ENCODE results near the gene CHCHD6.

Gene CHCHD6

DNA sequence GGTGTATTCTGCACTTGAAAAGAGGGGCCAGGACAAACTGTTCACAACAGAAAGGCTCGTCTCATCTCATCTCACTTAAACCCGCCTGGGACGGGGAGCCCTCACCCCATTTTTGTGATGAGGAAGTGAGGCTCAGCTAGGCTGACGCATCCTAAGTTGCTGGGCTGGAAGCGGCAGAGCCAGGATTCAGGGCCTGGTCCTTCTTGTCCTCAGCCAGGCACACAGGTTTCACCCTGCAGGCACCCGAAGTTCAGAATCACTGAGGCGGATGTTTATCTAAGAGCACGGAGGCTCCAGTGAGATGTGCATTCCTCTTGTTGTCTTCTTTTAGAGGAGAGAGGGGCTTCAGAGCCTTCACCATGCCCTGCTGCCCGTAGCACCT, 227.8 kb downstream of the CHCHD6 start:
- no peak overlapping the region for H3K27ac ChIP-seq
- no peak for DNase-seq (ENCODE audit: low read depth, low spot score)

DNA sequence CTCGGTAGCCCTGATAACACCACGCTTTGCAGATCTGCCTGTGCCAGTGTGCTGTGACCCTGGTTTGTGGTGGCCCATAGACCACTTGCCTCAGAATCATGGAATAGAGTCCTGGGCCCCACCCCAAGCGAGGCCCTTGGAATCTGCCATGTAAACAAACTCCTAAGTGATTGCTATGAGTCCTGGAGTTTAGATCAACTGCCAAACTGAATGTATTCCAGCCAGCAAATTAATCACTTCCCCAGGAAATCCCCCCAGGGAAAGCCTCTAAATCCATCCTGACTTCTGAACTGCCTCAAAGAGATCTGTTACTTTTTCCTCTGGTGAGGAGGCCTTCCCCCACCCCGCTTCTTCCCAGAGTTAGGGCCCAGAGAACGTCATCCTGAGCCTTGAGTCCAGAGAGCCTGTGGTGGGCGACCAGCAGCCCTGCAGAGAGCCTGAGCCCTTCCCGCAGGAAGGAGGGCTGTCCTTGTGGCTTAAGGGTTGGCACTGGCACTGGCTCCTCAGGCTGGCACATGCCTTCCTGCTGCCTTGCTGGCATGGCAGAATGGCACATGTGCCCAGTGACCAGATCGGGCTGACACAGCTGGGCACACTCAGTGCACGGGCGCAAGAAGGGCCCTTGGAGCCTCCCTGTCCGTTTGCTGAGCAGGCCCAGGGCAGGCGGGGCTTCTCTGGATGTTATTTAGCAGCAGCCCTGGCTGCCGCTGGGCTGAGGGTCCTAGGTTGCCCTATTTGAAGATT, 228.3 kb downstream of the CHCHD6 start:
- no peak for DNase-seq (ENCODE audit: low read depth, low spot score)
- no peak overlapping the region for H3K27ac ChIP-seq

GRCh38 chr3:126934031-126934531, 230.0 kb downstream of the CHCHD6 start:
- H3K27ac ChIP-seq = no peak overlapping the region
- DNase-seq (ENCODE audit: low read depth, low spot score) = no peak

DNA sequence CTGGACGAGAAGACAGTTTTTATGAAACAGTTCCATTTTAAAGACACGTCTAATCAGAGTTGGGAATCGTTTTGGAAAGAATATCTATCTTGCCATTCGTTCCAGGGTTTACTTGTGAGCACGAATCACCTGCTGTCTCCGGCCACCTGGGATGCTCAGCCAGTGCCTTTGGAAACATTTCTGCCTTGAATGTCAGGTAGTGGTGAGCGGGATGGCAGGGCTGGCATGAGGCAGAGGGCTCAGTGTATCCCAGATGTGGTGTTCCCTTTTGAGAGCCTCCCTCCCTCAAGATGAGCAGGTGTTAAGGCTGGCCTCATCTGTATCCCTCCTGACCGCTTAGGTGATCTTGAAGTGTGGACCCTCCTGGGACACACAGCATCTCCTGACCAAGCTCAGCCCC, 231.0 kb downstream of the CHCHD6 start:
- no peak for DNase-seq (ENCODE audit: low read depth, low spot score)
- no peak overlapping the region for H3K27ac ChIP-seq

- no peak overlapping the region for H3K27ac ChIP-seq
- DNase-seq (ENCODE audit: low read depth, low spot score) = no peak
These were observed 231.9 kb downstream of the CHCHD6 start for GRCh38 chr3:126935756-126936509.

- no peak for DNase-seq (ENCODE audit: low read depth, low spot score)
- no peak overlapping the region for H3K27ac ChIP-seq
These were observed 232.9 kb downstream of the CHCHD6 start for GRCh38 chr3:126936853-126937425.

- no peak overlapping the region for H3K27ac ChIP-seq
- no peak for DNase-seq (ENCODE audit: low read depth, low spot score)
These were observed 233.5 kb downstream of the CHCHD6 start for GRCh38 chr3:126937533-126937932.

GRCh38 chr3:126937973-126938372, 233.9 kb downstream of the CHCHD6 start:
- no peak for DNase-seq (ENCODE audit: low read depth, low spot score)
- no peak overlapping the region for H3K27ac ChIP-seq

- DNase-seq (ENCODE audit: low read depth, low spot score) = no peak
- no peak overlapping the region for H3K27ac ChIP-seq
These were observed 234.7 kb downstream of the CHCHD6 start for GRCh38 chr3:126938520-126939337.

DNA sequence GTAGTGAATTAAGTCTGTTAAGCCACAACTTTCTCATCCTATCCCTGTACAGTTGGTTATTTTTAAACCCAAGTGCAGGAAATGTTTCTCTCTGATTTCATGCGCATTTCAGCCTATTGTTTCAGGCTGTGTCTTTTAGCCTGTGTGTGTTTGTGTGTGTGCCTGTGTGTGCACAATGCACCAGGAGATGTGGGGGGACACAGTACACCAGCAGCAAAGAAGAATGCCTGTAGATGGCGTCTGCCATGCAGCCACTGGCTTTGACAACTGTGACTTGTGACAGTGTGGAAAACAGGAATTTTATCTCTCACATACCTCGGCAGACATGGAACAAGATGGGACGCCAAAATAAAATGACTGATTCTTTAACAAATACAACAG, 235.3 kb downstream of the CHCHD6 start:
- DNase-seq (ENCODE audit: low read depth, low spot score) = no peak
- no peak overlapping the region for H3K27ac ChIP-seq

DNA sequence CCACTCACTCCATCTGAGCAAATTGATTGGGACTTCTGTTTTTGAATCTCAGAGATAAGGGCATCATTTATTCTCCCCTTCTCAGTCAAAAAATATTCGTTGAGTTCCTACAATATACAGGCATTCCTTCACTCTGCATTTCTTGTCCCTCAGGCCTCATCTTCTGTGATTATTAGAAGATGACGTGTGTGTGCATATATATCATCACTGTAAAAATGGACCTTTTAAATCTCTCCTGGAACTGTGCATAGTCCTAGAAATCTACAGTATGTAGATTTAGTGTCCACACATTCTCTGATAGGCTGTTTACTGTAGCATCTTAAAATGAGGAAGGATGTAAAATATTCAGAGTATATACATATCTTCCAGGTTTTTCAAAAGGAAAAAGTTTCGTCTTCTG, 235.7 kb downstream of the CHCHD6 start:
- no peak overlapping the region for H3K27ac ChIP-seq
- no peak for DNase-seq (ENCODE audit: low read depth, low spot score)

GRCh38 chr3:126941721-126942270, 237.8 kb downstream of the CHCHD6 start:
- H3K27ac ChIP-seq = no peak overlapping the region
- DNase-seq (ENCODE audit: low read depth, low spot score) = no peak

DNA sequence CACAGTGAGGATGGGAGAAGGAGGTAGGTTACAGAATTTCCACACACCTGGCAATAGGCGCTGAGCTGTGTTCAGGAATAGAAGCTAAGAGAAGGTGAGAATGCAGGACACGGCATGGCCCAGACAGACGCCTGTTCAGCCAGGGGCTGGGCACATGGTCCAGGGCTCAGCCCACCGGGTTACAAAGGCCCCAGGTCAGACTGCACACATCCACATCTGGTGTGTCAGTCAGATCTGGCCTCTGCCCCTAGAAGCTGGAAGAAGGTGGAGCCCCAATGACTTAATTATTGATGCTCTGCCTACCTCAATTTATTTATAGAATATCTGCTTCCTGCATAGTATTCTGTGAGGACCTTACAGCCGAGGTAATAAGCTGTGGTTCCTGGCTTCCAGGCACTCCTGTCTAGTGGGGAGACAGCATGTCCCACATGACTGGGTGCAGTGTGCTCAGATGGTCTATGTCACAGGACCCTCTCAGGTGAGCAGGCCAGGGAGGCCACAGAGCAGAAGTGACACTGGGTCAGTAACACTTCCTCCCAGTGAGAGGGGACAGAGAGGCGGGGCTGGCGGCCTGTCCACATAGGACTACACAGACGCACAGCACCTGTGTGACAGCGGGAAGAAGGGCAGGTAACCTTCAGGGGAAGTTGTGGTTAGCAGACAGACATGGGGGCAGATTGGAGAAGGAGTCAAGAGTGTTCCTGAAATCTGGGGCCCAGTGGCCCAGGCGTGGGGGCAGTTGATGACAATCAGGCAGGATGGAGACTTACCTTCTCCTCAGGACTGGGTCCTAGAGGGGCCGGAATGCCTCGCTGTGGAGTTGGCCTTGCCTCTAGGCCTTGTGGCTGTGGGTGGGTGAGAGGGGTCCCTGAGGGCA, 240.3 kb downstream of the CHCHD6 start:
- no peak overlapping the region for H3K27ac ChIP-seq
- DNase-seq (ENCODE audit: low read depth, low spot score) = no peak

DNA sequence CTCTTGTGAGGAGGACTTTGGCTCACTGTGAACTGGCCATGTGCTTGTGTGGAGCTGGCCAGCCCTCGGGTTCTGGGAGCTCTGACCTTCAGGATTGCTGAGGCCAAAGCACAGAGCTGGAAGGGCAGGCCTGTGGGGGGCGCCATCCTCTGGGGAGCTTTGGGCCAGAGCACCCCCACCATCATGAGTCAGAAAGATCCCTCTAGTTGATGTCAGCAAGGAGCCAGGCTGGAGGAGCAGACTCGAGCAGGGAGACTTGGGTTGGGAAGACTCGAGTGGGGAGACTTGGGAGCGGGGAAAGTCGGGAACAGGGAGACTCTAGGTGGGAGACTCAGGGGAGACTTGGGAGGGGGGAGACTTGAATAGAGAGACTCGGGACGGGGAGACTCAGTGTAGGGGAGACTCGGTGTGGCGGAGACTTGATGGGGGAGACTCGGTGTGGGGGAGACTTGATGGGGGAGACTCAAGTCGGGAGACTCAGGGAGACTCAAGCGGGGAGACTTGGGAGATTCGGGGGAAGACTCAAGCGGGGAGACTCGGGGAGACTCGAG, 241.2 kb downstream of the CHCHD6 start:
- no peak overlapping the region for H3K27ac ChIP-seq
- DNase-seq (ENCODE audit: low read depth, low spot score) = no peak

GRCh38 chr3:126945891-126946290, 241.9 kb downstream of the CHCHD6 start:
- H3K27ac ChIP-seq = no peak overlapping the region
- no peak for DNase-seq (ENCODE audit: low read depth, low spot score)

GRCh38 chr3:126946405-126946804, 242.4 kb downstream of the CHCHD6 start:
- no peak overlapping the region for H3K27ac ChIP-seq
- DNase-seq (ENCODE audit: low read depth, low spot score) = no peak

DNA sequence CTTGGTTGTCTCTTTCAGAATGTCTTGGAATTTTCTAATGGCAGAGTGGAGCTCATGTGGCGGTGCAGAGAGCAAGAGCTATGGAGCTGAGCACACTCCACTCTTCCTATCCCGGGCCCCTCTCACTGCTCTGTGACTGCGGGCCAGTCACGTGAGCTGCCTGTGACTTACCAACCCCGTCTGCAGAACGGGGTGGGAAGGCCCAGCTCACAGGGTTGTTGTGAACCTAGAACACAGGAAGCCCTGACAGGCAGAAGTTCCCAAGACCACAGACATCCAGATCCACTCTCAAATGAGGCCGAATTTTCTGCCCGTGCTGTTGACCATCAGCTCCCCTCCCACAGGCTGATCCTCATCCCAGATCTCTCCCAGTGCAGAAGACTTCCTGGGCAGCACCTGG, 243.4 kb downstream of the CHCHD6 start:
- DNase-seq (ENCODE audit: low read depth, low spot score) = no peak
- no peak overlapping the region for H3K27ac ChIP-seq

- DNase-seq (ENCODE audit: low read depth, low spot score) = no peak
- no peak overlapping the region for H3K27ac ChIP-seq
These were observed 245.0 kb downstream of the CHCHD6 start for GRCh38 chr3:126948980-126949535.

GRCh38 chr3:126951561-126951960, 247.5 kb downstream of the CHCHD6 start:
- no peak overlapping the region for H3K27ac ChIP-seq
- DNase-seq (ENCODE audit: low read depth, low spot score) = no peak
